A673 (cell line): ENCODE results near the gene RPS6KA5.

Experiments used
- EZH2 ChIP-seq: fragments of 200-600 bp; sonication (generic); IDR thresholded peaks from 2 replicates; pipeline ENCODE4 v1.6.1; 2017; ENCODE audit warnings: borderline replicate concordance, low read depth, mild to moderate bottlenecking, mixed read lengths, antibody characterized with exemption, low read length; ENCODE audit not compliant: poor library complexity, severe bottlenecking
- TF ChIP-seq, protein P1 (sequence below): fragments of 300-800, 200-600 bp; sonication (generic); conservative IDR thresholded peaks from 2 replicates; pipeline ENCODE4 v1.5.1; 2017; ENCODE audit warnings: low read depth, mild to moderate bottlenecking, antibody characterized with exemption, low read length, moderate library complexity, mixed read lengths

DNA sequence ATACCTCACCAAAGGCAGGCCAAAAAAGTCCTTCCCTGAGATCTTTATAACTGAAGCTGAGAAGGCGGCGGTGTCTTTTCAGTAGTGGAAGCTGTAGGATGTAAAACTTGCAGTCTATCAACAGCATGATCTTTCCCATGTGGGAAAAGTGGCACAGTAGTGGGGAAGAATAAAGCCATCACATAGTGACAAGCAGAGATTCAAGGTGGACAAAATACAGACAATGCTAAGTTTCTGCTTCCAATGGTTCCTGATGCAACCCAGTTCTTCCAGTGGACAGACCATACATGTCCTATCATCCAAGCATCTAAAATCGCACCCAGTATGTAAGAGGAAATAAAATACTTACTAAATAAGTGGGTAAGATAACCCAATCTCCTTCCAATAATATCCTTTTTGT, 4.1 kb downstream of the RPS6KA5 start:
- TF ChIP-seq, protein P1, sequence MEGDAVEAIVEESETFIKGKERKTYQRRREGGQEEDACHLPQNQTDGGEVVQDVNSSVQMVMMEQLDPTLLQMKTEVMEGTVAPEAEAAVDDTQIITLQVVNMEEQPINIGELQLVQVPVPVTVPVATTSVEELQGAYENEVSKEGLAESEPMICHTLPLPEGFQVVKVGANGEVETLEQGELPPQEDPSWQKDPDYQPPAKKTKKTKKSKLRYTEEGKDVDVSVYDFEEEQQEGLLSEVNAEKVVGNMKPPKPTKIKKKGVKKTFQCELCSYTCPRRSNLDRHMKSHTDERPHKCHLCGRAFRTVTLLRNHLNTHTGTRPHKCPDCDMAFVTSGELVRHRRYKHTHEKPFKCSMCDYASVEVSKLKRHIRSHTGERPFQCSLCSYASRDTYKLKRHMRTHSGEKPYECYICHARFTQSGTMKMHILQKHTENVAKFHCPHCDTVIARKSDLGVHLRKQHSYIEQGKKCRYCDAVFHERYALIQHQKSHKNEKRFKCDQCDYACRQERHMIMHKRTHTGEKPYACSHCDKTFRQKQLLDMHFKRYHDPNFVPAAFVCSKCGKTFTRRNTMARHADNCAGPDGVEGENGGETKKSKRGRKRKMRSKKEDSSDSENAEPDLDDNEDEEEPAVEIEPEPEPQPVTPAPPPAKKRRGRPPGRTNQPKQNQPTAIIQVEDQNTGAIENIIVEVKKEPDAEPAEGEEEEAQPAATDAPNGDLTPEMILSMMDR, result no peak
- no peak for TF ChIP-seq EZH2
